HG02623 (cell line): ENCODE results near the gene PACS2.
"Not testable (repeated sequence)": the region's sequence is repeated elsewhere in the genome, so short reads cannot be mapped to it uniquely, and the experiment has no call there.

ENCODE experiments used
- ATAC-seq: cut with Tn5 transposase; IDR thresholded peaks from one replicate; pipeline ENCODE4 v1.9.1; 2021; ENCODE audit warnings: moderate library complexity; ENCODE audit not compliant: unreplicated experiment

PACS2 gene

GRCh38 chr14:105330491-105330895 is 15.9 kb downstream of the PACS2 start:
- ATAC-seq = no peak

DNA sequence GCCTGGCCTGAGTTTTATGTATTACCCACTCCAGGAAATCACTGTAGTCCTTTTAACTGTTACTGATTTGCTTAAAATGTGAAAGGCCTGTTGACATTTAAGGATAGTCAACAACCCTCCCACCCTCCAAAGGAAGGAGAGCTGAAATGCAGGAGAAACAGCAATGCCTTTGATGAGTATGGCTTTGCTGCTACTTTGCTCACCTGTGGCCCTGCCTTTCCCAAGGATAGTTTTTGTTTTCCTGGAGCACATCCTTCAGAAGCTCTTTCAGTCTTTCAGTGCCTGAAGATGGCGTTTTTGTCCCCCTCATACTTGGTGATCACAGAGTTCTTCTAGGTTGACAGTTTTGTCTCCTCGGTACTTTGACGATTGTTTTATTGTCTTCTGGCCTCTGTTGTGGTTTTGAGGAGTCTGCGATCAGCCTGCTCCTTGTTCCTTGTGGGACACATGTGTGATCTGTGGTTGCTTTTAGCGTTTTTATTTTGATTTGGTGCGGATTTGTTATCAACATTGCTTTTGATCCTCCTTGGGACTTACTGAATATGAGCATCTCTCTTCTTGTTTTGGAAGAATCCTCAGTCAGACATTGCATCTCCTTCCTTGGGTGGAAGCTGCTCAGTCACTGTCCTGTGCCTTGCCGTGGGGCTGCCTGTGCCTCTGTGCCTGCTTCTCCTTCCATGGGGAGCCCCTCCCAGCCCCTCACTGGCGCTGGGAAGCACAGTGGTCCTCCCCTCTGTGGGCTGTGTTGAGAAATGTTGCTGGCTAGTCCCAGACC is 17.2 kb downstream of the PACS2 start:
- no peak for ATAC-seq

DNA sequence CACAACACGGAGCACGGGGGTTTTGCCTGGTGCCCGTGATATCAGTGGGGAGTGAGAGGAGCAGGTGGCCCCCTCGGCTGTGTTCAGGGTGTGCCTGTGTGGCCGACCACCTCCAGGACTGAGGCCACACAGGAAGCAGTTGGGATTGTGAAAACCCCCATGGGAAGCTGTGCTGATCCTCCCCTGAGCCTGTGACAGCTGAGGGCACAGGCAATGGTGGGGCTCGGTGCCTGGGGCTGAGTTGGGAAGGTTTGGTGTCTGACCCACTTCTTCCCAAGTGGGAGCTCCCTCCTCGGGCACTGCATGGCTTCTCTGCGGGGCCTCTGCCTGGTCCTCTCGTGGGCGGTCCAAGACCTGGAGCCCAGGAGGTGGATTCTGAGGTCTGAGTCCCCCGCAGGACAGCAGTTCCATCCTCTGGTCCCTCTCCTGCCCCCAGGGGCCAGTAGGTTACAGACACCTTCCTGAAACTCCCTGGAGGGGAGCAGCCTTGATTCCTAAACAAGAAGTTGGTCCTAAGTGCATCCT is 17.9 kb downstream of the PACS2 start:
- ATAC-seq = no peak

DNA sequence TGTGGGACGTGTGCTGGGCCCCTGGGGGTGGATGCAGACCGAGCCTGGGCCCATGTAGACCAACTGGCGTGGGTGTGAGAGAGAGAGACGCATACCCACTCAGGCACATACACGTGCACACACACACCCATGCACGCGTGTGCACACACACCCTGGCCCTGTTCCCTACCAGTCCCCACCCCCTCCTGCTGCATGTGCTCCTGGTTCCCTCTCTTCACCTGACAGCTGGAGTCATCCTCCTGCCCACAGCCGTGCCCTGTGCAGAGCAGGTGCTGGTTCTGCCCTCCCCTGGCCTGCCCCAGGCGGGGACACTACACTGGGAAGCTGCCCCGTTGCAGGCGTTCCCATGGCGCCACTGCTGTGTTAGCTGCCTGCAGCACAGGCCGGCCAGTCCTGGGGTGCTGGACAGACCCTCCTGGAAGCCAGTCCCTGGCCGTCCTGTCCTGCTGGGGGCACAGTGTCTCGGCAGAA is 18.5 kb downstream of the PACS2 start:
- ATAC-seq = no peak

- no peak for ATAC-seq
These were observed 19.2 kb downstream of the PACS2 start for GRCh38 chr14:105333613-105334364.

DNA sequence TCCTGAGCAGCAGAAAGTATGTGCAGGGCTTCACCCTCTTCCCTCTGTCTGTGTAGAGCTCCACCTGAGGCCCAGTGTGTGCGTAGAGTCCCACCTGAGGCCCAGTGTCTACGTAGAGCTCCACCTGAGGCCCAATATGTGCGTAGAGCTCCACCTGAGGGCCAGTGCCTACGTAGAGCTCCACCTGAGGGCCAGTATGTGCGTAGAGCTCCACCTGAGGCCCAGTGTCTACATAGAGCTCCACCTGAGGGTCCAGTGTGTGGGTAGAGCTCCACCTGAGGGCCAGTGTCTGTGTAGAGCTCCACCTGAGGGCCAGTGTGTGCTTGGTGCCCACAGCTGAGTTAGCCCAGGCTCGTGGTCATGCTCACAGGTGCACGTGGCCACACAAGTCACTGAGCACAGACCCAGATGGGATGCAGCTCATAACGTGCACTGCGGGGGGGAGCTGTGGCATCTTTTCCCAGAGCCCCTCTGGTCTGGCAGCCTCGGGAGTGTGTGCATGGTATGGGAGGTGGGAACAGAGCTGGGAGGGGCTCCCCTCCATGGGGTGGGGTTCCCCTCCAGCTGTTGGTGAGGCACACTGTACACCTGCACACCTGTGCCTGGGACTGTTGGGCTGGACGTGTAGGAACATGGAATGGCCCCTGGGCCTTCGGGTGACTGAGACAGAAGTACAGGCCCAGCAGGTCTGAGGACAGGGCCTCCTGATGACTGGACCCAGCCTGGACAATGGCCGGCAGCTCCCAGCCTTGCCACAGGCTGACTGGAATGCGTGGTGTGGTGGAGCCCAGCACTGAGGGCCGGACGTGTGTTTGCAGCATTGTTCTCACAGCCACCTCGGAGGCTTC is 20.1 kb downstream of the PACS2 start:
- ATAC-seq = no peak

DNA sequence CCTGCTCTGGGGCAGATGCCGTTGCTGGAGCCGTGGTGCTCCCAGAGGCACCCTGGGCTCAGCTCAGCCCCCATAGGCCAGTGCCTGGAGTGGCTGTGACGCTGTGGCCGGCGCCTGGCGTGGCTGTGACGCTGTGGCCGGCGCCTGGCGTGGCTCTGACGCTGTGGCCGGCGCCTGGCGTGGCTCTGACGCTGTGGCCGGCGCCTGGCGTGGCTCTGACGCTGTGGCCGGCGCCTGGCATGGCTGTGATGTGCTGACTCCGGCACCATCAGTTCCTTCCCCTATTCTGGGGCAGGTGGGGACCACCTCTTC is 20.6 kb downstream of the PACS2 start:
- ATAC-seq = not testable (repeated sequence)

- ATAC-seq = no peak
These were observed 21.4 kb downstream of the PACS2 start for GRCh38 chr14:105335735-105336476.

- ATAC-seq = no peak
These were observed 22.1 kb downstream of the PACS2 start for GRCh38 chr14:105336477-105337287.

DNA sequence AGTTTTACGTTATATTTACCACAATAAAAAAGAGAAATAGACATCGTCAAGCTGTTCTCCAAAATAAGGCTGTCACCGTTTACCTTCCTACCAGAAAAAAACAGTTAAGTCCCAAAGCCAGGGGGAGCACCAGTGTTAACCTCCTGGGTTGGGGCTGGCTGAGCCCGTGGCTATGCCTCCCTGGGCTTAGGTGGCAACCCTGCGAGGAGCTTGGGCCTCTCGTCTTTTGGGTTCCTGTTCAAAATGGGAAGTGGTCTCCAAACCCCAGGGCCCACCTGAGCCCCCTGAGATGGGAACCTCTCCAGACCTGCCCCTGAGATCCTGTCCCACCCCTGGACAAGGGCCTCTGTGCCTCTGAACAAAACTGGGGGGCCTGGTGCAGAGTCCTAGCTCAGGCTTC is 22.9 kb downstream of the PACS2 start:
- no peak for ATAC-seq

DNA sequence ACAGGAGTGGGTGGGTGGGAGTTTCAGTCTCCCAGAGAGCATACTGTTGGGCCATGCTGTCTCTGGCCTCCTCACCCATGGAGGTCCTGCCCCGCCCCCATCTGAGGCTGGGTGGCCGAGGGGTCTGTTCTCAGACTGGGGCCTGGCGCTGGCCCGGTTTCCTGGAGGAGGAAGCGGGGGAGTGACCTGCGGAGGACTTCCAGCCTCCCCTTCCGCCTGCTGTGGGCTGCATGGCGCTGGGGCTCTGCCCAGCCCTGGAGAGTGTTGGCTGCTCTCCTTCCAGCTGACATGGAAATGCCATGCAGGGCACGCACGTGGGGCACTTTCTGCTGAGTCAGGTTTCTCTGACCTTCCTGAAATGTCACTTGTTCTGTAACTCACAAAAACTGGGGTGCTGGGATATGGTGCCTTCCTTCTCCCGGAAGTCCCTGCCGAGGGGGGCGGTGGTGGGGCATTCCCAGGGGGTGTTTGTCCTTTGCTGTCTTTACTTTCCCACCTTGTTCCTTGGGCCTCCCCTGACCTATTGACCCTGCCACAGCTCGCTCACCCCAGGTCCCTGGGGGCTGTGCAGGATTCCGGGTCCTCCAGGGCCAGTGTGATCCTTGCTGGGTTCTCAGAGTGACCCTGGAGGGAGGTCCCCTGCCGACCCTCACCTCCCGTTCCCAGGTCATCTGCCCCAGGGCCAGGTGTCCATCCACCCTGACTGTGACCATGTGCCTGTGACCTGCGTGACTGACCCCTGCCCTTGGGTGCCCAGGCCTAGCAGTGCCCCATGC is 23.6 kb downstream of the PACS2 start:
- no peak for ATAC-seq

DNA sequence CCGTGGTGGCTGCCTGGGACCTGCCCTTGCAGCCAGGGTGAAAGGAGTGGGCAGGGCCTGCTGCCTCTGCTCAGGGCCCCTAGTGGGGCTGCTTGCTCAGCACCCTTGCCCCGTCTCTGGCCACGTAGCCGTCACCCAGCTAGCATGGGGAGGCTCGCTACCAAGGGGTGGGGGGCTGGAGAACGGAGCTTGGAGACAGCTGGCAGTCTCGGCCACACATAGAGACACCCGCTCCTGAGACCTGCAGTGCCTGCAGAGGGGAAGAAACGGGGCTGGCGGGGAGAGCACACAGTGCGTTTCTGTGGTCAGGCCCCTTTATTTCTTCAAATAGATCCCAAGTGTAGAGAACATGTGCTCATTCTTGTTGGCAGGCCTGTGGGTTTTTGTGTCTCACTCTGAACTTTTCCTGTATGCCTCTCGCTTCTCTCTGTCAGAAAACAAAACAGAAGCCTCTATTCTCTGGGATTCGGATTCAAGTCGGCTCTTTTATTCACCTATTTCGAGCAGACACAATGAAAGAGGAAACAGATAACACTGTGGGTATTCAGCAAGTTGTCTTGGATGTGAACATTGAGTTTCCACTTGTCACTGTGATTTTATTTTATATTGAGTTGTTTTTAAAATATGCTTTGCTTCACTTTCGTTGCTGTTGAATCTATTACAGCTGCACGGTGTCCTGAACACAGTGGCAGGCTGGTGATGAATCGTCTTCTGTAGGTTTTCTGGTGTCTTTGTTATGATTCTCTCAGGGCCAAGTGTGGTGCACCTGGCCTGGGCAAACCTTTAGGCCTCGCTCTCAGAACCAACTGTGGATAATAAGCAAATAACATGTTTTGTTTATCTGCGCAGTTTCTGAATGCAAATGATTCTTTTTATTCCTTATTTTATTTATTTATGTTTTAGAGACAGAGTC is 26.5 kb downstream of the PACS2 start:
- no peak for ATAC-seq

GRCh38 chr14:105343194-105343593 is 28.6 kb downstream of the PACS2 start:
- ATAC-seq = no peak

GRCh38 chr14:105346200-105346533 is 31.6 kb downstream of the PACS2 start:
- no peak for ATAC-seq

DNA sequence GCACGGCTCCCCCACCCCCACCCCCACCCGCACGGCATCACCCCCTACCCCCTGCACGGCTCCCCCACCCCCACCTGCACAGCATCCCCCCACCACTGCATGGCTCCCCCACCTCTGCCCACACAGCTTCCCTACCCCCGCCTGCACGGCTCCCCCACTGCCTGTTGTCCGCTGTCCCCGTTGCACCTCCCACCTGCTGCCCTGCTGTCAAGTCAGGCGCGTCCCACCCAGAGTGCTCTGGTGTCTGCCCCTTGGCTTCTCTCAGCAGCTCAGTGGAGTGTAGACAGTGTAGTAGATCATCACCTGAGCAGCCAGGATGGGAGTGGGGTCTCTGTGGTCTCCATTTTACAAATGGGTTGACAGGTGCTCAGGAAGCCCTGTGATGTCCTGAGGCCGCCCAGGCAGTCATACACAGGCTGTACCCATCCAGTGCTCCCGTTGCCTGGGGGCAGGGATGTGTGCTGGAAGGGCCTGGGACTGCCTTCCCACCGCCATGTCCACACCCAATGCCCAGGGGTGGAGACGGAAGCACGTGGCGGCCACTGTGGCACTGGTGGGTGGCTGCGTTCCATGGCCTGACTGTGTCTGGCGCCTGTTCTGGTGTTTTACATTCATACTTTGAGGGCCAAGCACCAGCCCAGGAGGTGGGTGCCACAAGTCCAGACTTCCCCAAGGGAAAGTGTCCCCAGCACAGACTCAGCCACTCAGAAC is 32.5 kb downstream of the PACS2 start:
- ATAC-seq = no peak

GRCh38 chr14:105347587-105347968 is 33.0 kb downstream of the PACS2 start:
- no peak for ATAC-seq

DNA sequence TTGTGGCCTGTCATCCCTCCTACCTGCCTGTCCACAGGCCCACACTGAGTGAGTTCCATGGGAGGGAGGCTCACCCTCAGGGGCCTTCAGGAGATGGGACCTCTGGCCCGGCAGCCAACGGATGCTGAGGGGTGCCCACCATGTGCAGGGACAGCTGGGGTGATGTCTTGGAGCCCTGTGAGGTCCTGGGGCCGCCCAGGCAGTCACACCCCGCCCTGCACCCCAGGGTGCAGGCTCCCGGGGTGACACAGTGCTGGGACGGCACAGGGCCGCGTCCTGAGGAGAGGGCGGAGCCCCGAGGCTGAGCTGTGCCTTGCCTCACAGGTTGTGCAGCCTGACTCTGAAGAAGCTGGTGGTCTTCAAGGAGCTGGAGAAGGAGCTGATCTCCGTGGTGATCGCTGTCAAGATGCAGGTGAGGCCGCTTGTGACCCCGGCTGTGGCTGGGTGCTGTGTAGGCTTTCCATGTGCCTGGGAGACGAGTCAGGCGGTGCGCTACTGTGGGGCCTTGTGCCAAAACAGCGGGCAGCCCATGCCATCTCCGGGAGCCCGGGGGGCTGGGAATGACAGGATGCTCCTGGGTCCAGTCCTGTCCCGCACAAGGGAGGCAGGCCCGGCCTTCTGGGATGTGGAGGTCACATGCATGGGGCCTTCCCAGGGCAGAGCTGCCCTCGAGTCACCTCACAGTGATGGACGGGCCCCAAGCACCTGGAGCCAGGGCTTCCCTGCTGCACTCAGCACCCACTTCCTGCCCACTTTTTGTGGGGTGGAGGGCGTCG is 33.8 kb downstream of the PACS2 start:
- no peak for ATAC-seq
